ENCODE data around the gene BSN. TPM values are rescaled to one million over a fixed set of nuclear protein-coding genes. Genes with fewer than 3 reads are reported as not detected.

Gene BSN
- total and polyA plus RNA-seq, 2 donors (not counting 1 experiment from before 2014, with no cell fraction given), result under 0.01 to 0.01 TPM

- no peak overlapping the region for H3K4me3 ChIP-seq (replicated peaks in 1 of 4; ENCODE audit: control extremely low read depth in 1 of 4, insufficient read depth in 1 of 4, low read depth in 3 of 4, low read length in 4 of 4)
- H3K79me2 ChIP-seq (ENCODE audit: control insufficient read depth, insufficient read depth, low read length), result no peaks in the 10 kb centered on the region
- no peaks in the 10 kb centered on the region for H3K4me1 ChIP-seq (ENCODE audit: control insufficient read depth, extremely low read depth, insufficient read depth, low read length)
- no peak overlapping the region for H3K27ac ChIP-seq (ENCODE audit: insufficient read depth, low read length)
- H3K9me3 ChIP-seq (ENCODE audit: control insufficient read depth, insufficient read depth, low read depth, low read length), result no peaks in the 10 kb centered on the region
- no peak for DNase-seq (ENCODE audit: low read depth in 2 of 2)
- H3K27me3 ChIP-seq (ENCODE audit: control insufficient read depth, insufficient read depth, low read length), result no peaks in the 10 kb centered on the region
- TF ChIP-seq EZH2 (IDR thresholded peaks at IDR 0.05; ENCODE audit: low read length, missing control alignments), result no peak
- TF ChIP-seq CTCF (conservative IDR thresholded peaks at IDR 0.05 in 1 of 2, IDR thresholded peaks at IDR 0.05 in 1 of 2; ENCODE audit: low read depth in 1 of 2, low read length in 2 of 2), result no peak
- no peaks in the 10 kb centered on the region for H4K20me1 ChIP-seq (ENCODE audit: control insufficient read depth, extremely low read depth, insufficient read depth, low read length)
- H3K9ac ChIP-seq (ENCODE audit: insufficient read depth, low read length), result no peak overlapping the region
- H3K4me2 ChIP-seq (ENCODE audit: extremely low read depth, insufficient read depth, low read length), result no peak overlapping the region
- no peak overlapping the region for H2AFZ ChIP-seq (ENCODE audit: low read length)
- peaks cover 1% of the 10 kb centered on the region for H3K36me3 ChIP-seq (ENCODE audit: control insufficient read depth, insufficient read depth, low read length)
These were observed 24.0 kb upstream of the BSN start for GRCh38 chr3:49530231-49530630.

GRCh38 chr3:49530701-49531100, 23.6 kb upstream of the BSN start:
- DNase-seq (ENCODE audit: low read depth in 2 of 2), result no peak
- H3K9me3 ChIP-seq (ENCODE audit: control insufficient read depth, insufficient read depth, low read depth, low read length), result no peaks in the 10 kb centered on the region
- no peak overlapping the region for H3K4me2 ChIP-seq (ENCODE audit: extremely low read depth, insufficient read depth, low read length)
- no peaks in the 10 kb centered on the region for H3K27me3 ChIP-seq (ENCODE audit: control insufficient read depth, insufficient read depth, low read length)
- no peaks in the 10 kb centered on the region for H3K79me2 ChIP-seq (ENCODE audit: control insufficient read depth, insufficient read depth, low read length)
- peaks cover 1% of the 10 kb centered on the region for H3K36me3 ChIP-seq (ENCODE audit: control insufficient read depth, insufficient read depth, low read length)
- no peaks in the 10 kb centered on the region for H3K4me1 ChIP-seq (ENCODE audit: control insufficient read depth, extremely low read depth, insufficient read depth, low read length)
- H4K20me1 ChIP-seq (ENCODE audit: control insufficient read depth, extremely low read depth, insufficient read depth, low read length), result no peaks in the 10 kb centered on the region
- no peak overlapping the region for H3K4me3 ChIP-seq (replicated peaks in 1 of 4; ENCODE audit: control extremely low read depth in 1 of 4, insufficient read depth in 1 of 4, low read depth in 3 of 4, low read length in 4 of 4)
- no peak overlapping the region for H3K27ac ChIP-seq (ENCODE audit: insufficient read depth, low read length)
- H2AFZ ChIP-seq (ENCODE audit: low read length), result no peak overlapping the region
- TF ChIP-seq CTCF (conservative IDR thresholded peaks at IDR 0.05 in 1 of 2, IDR thresholded peaks at IDR 0.05 in 1 of 2; ENCODE audit: low read depth in 1 of 2, low read length in 2 of 2), result no peak
- TF ChIP-seq EZH2 (IDR thresholded peaks at IDR 0.05; ENCODE audit: low read length, missing control alignments), result no peak
- no peak overlapping the region for H3K9ac ChIP-seq (ENCODE audit: insufficient read depth, low read length)

DNA sequence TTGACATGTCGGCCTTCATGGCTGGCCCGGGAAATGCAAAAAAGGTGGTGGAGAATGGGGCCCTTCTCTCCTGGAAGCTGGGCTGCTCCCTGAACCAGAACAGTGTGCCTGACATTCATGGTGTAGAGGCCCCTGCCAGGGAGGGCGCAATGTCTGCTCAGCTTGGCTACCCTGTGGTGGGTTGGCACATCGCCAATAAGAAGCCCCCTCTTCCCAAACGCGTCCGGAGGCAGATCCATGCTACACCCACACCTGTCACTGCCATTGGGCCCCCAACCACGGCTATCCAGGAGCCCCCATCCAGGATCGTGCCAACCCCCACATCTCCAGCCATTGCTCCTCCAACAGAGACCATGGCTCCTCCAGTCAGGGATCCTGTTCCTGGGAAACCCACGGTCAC, 23.1 kb upstream of the BSN start:
- Histone ChIP-seq H3K36me3 (ENCODE audit: control insufficient read depth, insufficient read depth, low read length) (peaks cover 1% of the 10 kb centered on the region), H3K4me3 (replicated peaks in 1 of 4; ENCODE audit: control extremely low read depth in 1 of 4, insufficient read depth in 1 of 4, low read depth in 3 of 4, low read length in 4 of 4) (no peak overlapping the region), H3K4me2 (ENCODE audit: extremely low read depth, insufficient read depth, low read length) (no peak overlapping the region), H3K27ac (ENCODE audit: insufficient read depth, low read length) (no peak overlapping the region), H2AFZ (ENCODE audit: low read length) (no peak overlapping the region), H3K9ac (ENCODE audit: insufficient read depth, low read length) (no peak overlapping the region), H3K27me3 (ENCODE audit: control insufficient read depth, insufficient read depth, low read length) (no peaks in the 10 kb centered on the region), H4K20me1 (ENCODE audit: control insufficient read depth, extremely low read depth, insufficient read depth, low read length) (no peaks in the 10 kb centered on the region), H3K79me2 (ENCODE audit: control insufficient read depth, insufficient read depth, low read length) (no peaks in the 10 kb centered on the region), H3K9me3 (ENCODE audit: control insufficient read depth, insufficient read depth, low read depth, low read length) (no peaks in the 10 kb centered on the region), H3K4me1 (ENCODE audit: control insufficient read depth, extremely low read depth, insufficient read depth, low read length) (no peaks in the 10 kb centered on the region)
- no peak for DNase-seq (ENCODE audit: low read depth in 2 of 2)
- no peak for TF ChIP-seq CTCF (conservative IDR thresholded peaks at IDR 0.05 in 1 of 2, IDR thresholded peaks at IDR 0.05 in 1 of 2; ENCODE audit: low read depth in 1 of 2, low read length in 2 of 2)

All from fibroblast of lung (primary cell).